Measurements from ENCODE around the gene STN1.
A peak's percentile ranks its signal among the peaks of the same experiment; 100 is the strongest.

Gene STN1

GRCh38 chr10:103916254-103916653 is 1.7 kb downstream of the STN1 start:
- Histone ChIP-seq H2BK12ac (ENCODE audit: low read length) (no peak overlapping the region), H3K27me3 (ENCODE audit: insufficient read depth, low read length) (no peaks in the 10 kb centered on the region), H3K4me2 (ENCODE audit: low read length) (no peak overlapping the region), H3K18ac (ENCODE audit: low read length) (no peak overlapping the region), H3K79me1 (ENCODE audit: low read length) (peaks cover 7% of the 10 kb centered on the region), H4K8ac (ENCODE audit: low read depth, low read length) (no peak overlapping the region), H3K23ac (ENCODE audit: low read length) (no peak overlapping the region), H3K14ac (ENCODE audit: low read length) (no peak overlapping the region), H2BK5ac (ENCODE audit: low read depth, low read length, poor library complexity) (no peak overlapping the region), H3K36me3 (ENCODE audit: control insufficient read depth in 1 of 2, insufficient read depth in 2 of 2, low read length in 2 of 2) (peaks cover 0 to 2% of the 10 kb centered on the region in 2 experiments), H3K79me2 (ENCODE audit: control insufficient read depth, insufficient read depth, low read length, poor library complexity) (peaks cover 7% of the 10 kb centered on the region), H3K9ac (ENCODE audit: low read length) (no peak overlapping the region), H3K4me1 (ENCODE audit: control insufficient read depth in 1 of 2, insufficient read depth in 2 of 2, low read length in 2 of 2) (peaks cover 4 to 19% of the 10 kb centered on the region in 2 experiments), H4K12ac (ENCODE audit: low read depth, low read length) (no peak overlapping the region), H3K4ac (ENCODE audit: low read depth, low read length) (no peak overlapping the region), H3K4me3 (ENCODE audit: low read depth, low read length) (no peak overlapping the region), H3K9me3 (ENCODE audit: insufficient read depth, low read depth, low read length) (no peaks in the 10 kb centered on the region), H4K91ac (ENCODE audit: low read depth, low read length) (no peak overlapping the region), H2AK5ac (ENCODE audit: low read length) (no peak overlapping the region), H3K27ac (ENCODE audit: low read depth, low read length) (no peak overlapping the region), H2AFZ (ENCODE audit: insufficient read depth, low read length, poor library complexity) (no peak overlapping the region), H2BK120ac (ENCODE audit: insufficient read depth, low read length, poor library complexity) (no peak overlapping the region)
- peak in 1 of 2 donors; percentile 41 for DNase-seq
- WGBS (ENCODE audit: extremely low coverage, insufficient coverage, insufficient read length), result no CpG with 5 or more reads among the region's 1 CpG

GRCh38 chr10:103915796-103916195 is 2.2 kb downstream of the STN1 start:
- no peak overlapping the region for H3K4me3 ChIP-seq (ENCODE audit: low read depth, low read length)
- H4K12ac ChIP-seq (ENCODE audit: low read depth, low read length), result no peak overlapping the region
- no peaks in the 10 kb centered on the region for H3K9me3 ChIP-seq (ENCODE audit: insufficient read depth, low read depth, low read length)
- no peak overlapping the region for H3K14ac ChIP-seq (ENCODE audit: low read length)
- no peaks in the 10 kb centered on the region for H3K27me3 ChIP-seq (ENCODE audit: insufficient read depth, low read length)
- H3K36me3 ChIP-seq (ENCODE audit: control insufficient read depth in 1 of 2, insufficient read depth in 2 of 2, low read length in 2 of 2), result peaks cover 0 to 2% of the 10 kb centered on the region in 2 experiments
- H3K79me2 ChIP-seq (ENCODE audit: control insufficient read depth, insufficient read depth, low read length, poor library complexity), result peaks cover 7% of the 10 kb centered on the region
- no peak overlapping the region for H3K4ac ChIP-seq (ENCODE audit: low read depth, low read length)
- no peak overlapping the region for H3K18ac ChIP-seq (ENCODE audit: low read length)
- H2BK12ac ChIP-seq (ENCODE audit: low read length), result no peak overlapping the region
- no CpG with 5 or more reads among the region's 6 CpGs for WGBS (ENCODE audit: extremely low coverage, insufficient coverage, insufficient read length)
- H2AFZ ChIP-seq (ENCODE audit: insufficient read depth, low read length, poor library complexity), result peak overlapping the region; percentile 25
- H3K23ac ChIP-seq (ENCODE audit: low read length), result no peak overlapping the region
- peaks cover 7 to 21% of the 10 kb centered on the region in 2 experiments for H3K4me1 ChIP-seq (ENCODE audit: control insufficient read depth in 1 of 2, insufficient read depth in 2 of 2, low read length in 2 of 2)
- H3K79me1 ChIP-seq (ENCODE audit: low read length), result peaks cover 7% of the 10 kb centered on the region
- H2BK5ac ChIP-seq (ENCODE audit: low read depth, low read length, poor library complexity), result no peak overlapping the region
- no peak overlapping the region for H3K27ac ChIP-seq (ENCODE audit: low read depth, low read length)
- H3K9ac ChIP-seq (ENCODE audit: low read length), result no peak overlapping the region
- H4K91ac ChIP-seq (ENCODE audit: low read depth, low read length), result peak overlapping the region; percentile 4
- peak overlapping the region; percentile 43 for H4K8ac ChIP-seq (ENCODE audit: low read depth, low read length)
- no peak overlapping the region for H3K4me2 ChIP-seq (ENCODE audit: low read length)
- DNase-seq, result no peak
- H2BK120ac ChIP-seq (ENCODE audit: insufficient read depth, low read length, poor library complexity), result no peak overlapping the region
- H2AK5ac ChIP-seq (ENCODE audit: low read length), result no peak overlapping the region

- Histone ChIP-seq H3K9ac (ENCODE audit: low read length) (no peak overlapping the region), H3K4me3 (ENCODE audit: low read depth, low read length) (no peak overlapping the region), H2AFZ (ENCODE audit: insufficient read depth, low read length, poor library complexity) (no peak overlapping the region), H2BK5ac (ENCODE audit: low read depth, low read length, poor library complexity) (no peak overlapping the region), H3K9me3 (ENCODE audit: insufficient read depth, low read depth, low read length) (no peaks in the 10 kb centered on the region), H3K27me3 (ENCODE audit: insufficient read depth, low read length) (no peaks in the 10 kb centered on the region), H3K79me2 (ENCODE audit: control insufficient read depth, insufficient read depth, low read length, poor library complexity) (peaks cover 6% of the 10 kb centered on the region), H3K4ac (ENCODE audit: low read depth, low read length) (no peak overlapping the region), H3K18ac (ENCODE audit: low read length) (no peak overlapping the region), H3K27ac (ENCODE audit: low read depth, low read length) (no peak overlapping the region), H3K4me2 (ENCODE audit: low read length) (no peak overlapping the region), H4K8ac (ENCODE audit: low read depth, low read length) (no peak overlapping the region), H2BK120ac (ENCODE audit: insufficient read depth, low read length, poor library complexity) (no peak overlapping the region), H3K4me1 (ENCODE audit: control insufficient read depth in 1 of 2, insufficient read depth in 2 of 2, low read length in 2 of 2) (peaks cover 7 to 19% of the 10 kb centered on the region in 2 experiments), H3K23ac (ENCODE audit: low read length) (no peak overlapping the region), H4K91ac (ENCODE audit: low read depth, low read length) (no peak overlapping the region), H2BK12ac (ENCODE audit: low read length) (no peak overlapping the region), H3K36me3 (ENCODE audit: control insufficient read depth in 1 of 2, insufficient read depth in 2 of 2, low read length in 2 of 2) (peaks cover 0 to 2% of the 10 kb centered on the region in 2 experiments), H2AK5ac (ENCODE audit: low read length) (no peak overlapping the region), H4K12ac (ENCODE audit: low read depth, low read length) (no peak overlapping the region), H3K14ac (ENCODE audit: low read length) (no peak overlapping the region), H3K79me1 (ENCODE audit: low read length) (peaks cover 6% of the 10 kb centered on the region)
- DNase-seq, result no peak
- no CpG with 5 or more reads among the region's 4 CpGs for WGBS (ENCODE audit: extremely low coverage, insufficient coverage, insufficient read length)
These were observed 5.2 kb downstream of the STN1 start for GRCh38 chr10:103912759-103913158.

- Histone ChIP-seq H2BK12ac (ENCODE audit: low read length) (no peak overlapping the region), H3K27ac (ENCODE audit: low read depth, low read length) (no peak overlapping the region), H3K23ac (ENCODE audit: low read length) (no peak overlapping the region), H3K14ac (ENCODE audit: low read length) (no peak overlapping the region), H2BK120ac (ENCODE audit: insufficient read depth, low read length, poor library complexity) (no peak overlapping the region), H3K79me1 (ENCODE audit: low read length) (no peaks in the 10 kb centered on the region), H3K18ac (ENCODE audit: low read length) (peak overlapping the region; percentile 40), H3K4me2 (ENCODE audit: low read length) (no peak overlapping the region), H2BK5ac (ENCODE audit: low read depth, low read length, poor library complexity) (no peak overlapping the region), H3K9me3 (ENCODE audit: insufficient read depth, low read depth, low read length) (no peaks in the 10 kb centered on the region), H3K4me1 (ENCODE audit: control insufficient read depth in 1 of 2, insufficient read depth in 2 of 2, low read length in 2 of 2) (peaks cover 3 to 12% of the 10 kb centered on the region in 2 experiments), H2AFZ (ENCODE audit: insufficient read depth, low read length, poor library complexity) (no peak overlapping the region), H3K4ac (ENCODE audit: low read depth, low read length) (no peak overlapping the region), H3K27me3 (ENCODE audit: insufficient read depth, low read length) (no peaks in the 10 kb centered on the region), H4K8ac (ENCODE audit: low read depth, low read length) (peak overlapping the region; percentile 70), H3K79me2 (ENCODE audit: control insufficient read depth, insufficient read depth, low read length, poor library complexity) (no peaks in the 10 kb centered on the region), H3K4me3 (ENCODE audit: low read depth, low read length) (no peak overlapping the region), H3K9ac (ENCODE audit: low read length) (no peak overlapping the region), H4K12ac (ENCODE audit: low read depth, low read length) (no peak overlapping the region), H2AK5ac (ENCODE audit: low read length) (no peak overlapping the region), H3K36me3 (ENCODE audit: control insufficient read depth in 1 of 2, insufficient read depth in 2 of 2, low read length in 2 of 2) (peaks cover 0 to 2% of the 10 kb centered on the region in 2 experiments), H4K91ac (ENCODE audit: low read depth, low read length) (no peak overlapping the region)
- DNase-seq, result no peak
- no CpG with 5 or more reads among the region's 3 CpGs for WGBS (ENCODE audit: extremely low coverage, insufficient coverage, insufficient read length)
These were observed 6.9 kb downstream of the STN1 start for GRCh38 chr10:103911021-103911459.
